ENCODE results near the gene GATAD1. TPM values are rescaled to one million over a fixed set of nuclear protein-coding genes. Genes with fewer than 3 reads are reported as not detected.

Gene GATAD1
- total and polyA plus RNA-seq, 2 of the 8 experiments (the other 6 are each of a cell fraction or from before 2014, with no cell fraction given) = 17.1 to 34.7 TPM

GRCh38 chr7:92435542-92435941 is 11.7 kb upstream of the GATAD1 start:
- H3K27ac ChIP-seq (ENCODE audit: low read depth, low read length) = no peak overlapping the region
- H3K23me2 ChIP-seq (ENCODE audit: low read depth, low read length) = no peaks in the 10 kb centered on the region; the same call in 1 of the 2 replicates
- no peak overlapping the region for H3K14ac ChIP-seq (ENCODE audit: insufficient read length)
- no peak overlapping the region for H2BK15ac ChIP-seq (ENCODE audit: low read length)
- H2AFZ ChIP-seq (ENCODE audit: low read length) = no peak overlapping the region
- WGBS, 2 experiments (ENCODE audit: extremely low coverage in 1 of 2, insufficient coverage in 1 of 2, insufficient read length in 1 of 2, insufficient replicate concordance in 2 of 2, low coverage in 1 of 2, low lambda C conversion rate in 2 of 2, missing lambda C conversion rate in 1 of 2) = 94% methylated on average over 2 of the region's 2 CpGs; no CpG with 5 or more reads in 1 of the 2 experiments
- no peak overlapping the region for H3K4me3 ChIP-seq (ENCODE audit: extremely low read depth in 1 of 4, insufficient read depth in 2 of 4, low read depth in 3 of 4, low read length in 4 of 4)
- no peaks in the 10 kb centered on the region for H3K79me2 ChIP-seq (ENCODE audit: control insufficient read depth in 1 of 2, insufficient read depth in 2 of 2, low read length in 2 of 2)
- H3K23ac ChIP-seq (ENCODE audit: insufficient read length) = no peak overlapping the region
- H3K27me3 ChIP-seq (replicated peaks in 1 of 4; ENCODE audit: control insufficient read depth in 3 of 4, extremely low read depth in 1 of 4, insufficient read depth in 3 of 4, low read length in 3 of 4) = no peaks in the 10 kb centered on the region
- no peak overlapping the region for H3K9ac ChIP-seq (replicated peaks in 1 of 4; ENCODE audit: extremely low read depth in 1 of 4, low read depth in 3 of 4, low read length in 3 of 4)
- FAIRE-seq (no peak), DNase-seq (ENCODE audit: low read depth in 1 of 2, low spot score in 2 of 2) (no peak)
- ChIA-PET POLR2A (ENCODE audit: partially characterized antibody) (interaction anchor here (1.1 kb wide), 1 partner anchor 12 kb away, joined by 3 read pairs; the partner anchor contains the start of gene GATAD1), CTCF (ENCODE audit: partially characterized antibody) (interaction anchor here (0.6 to 1.1 kb wide), 4 partner anchors 8 to 573 kb away, joined by 3 to 4 read pairs (median 4); partner anchors contain the start of gene GATAD1)
- H3K79me1 ChIP-seq (ENCODE audit: low read depth, low read length) = no peaks in the 10 kb centered on the region
- no peak for TF ChIP-seq TEAD4 (IDR thresholded peaks at IDR 0.05; ENCODE audit: low read depth, low read length)
- TF ChIP-seq SP2 (IDR thresholded peaks at IDR 0.05; ENCODE audit: low read length) = no peak
- TF ChIP-seq CTBP2 (IDR thresholded peaks at IDR 0.05; ENCODE audit: borderline replicate concordance, insufficient read depth, insufficient read length, low read length) = no peak
- TF ChIP-seq, protein P1, sequence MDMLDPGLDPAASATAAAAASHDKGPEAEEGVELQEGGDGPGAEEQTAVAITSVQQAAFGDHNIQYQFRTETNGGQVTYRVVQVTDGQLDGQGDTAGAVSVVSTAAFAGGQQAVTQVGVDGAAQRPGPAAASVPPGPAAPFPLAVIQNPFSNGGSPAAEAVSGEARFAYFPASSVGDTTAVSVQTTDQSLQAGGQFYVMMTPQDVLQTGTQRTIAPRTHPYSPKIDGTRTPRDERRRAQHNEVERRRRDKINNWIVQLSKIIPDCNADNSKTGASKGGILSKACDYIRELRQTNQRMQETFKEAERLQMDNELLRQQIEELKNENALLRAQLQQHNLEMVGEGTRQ (IDR thresholded peaks at IDR 0.05; ENCODE audit: low read length) = no peak
- no peak for TF ChIP-seq CHD1 (IDR thresholded peaks at IDR 0.05; ENCODE audit: low read depth, low read length)
- TF ChIP-seq KDM1A (IDR thresholded peaks at IDR 0.05; ENCODE audit: borderline replicate concordance, low read length) = 0 out of 2 replicates have a peak, but pooled peaks have one; percentile 14
- TF ChIP-seq BACH1 (IDR thresholded peaks at IDR 0.05; ENCODE audit: low read length) = no peak
- H3K9me3 ChIP-seq (ENCODE audit: insufficient read depth in 2 of 2, low read depth in 1 of 2, low read length in 1 of 2) = no peaks in the 10 kb centered on the region
- no peak overlapping the region for H4K8ac ChIP-seq (ENCODE audit: extremely low read depth, insufficient read depth, low read length)
- no peak overlapping the region for H2AK5ac ChIP-seq (ENCODE audit: low read depth, low read length)
- H4K20me1 ChIP-seq (replicated peaks in 1 of 2; ENCODE audit: control insufficient read depth in 1 of 2, insufficient read depth in 2 of 2, low read length in 2 of 2) = no peaks in the 10 kb centered on the region
- H2BK20ac ChIP-seq (ENCODE audit: low read length) = no peak overlapping the region
- H4K91ac ChIP-seq (replicated peaks; ENCODE audit: insufficient read length, low read length) = no peak overlapping the region
- no peak overlapping the region for H2BK5ac ChIP-seq (ENCODE audit: low read depth, low read length)
- H2BK120ac ChIP-seq (replicated peaks; ENCODE audit: low read depth, low read length) = no peak overlapping the region
- H3K56ac ChIP-seq (replicated peaks; ENCODE audit: insufficient read length, low read depth, low read length) = no peak overlapping the region
- H3K36me3 ChIP-seq (ENCODE audit: control insufficient read depth in 2 of 4, insufficient read depth in 4 of 4, low read length in 3 of 4) = no peaks in the 10 kb centered on the region
- H3K4me1 ChIP-seq (replicated peaks in 1 of 4; ENCODE audit: control insufficient read depth in 3 of 4, insufficient read depth in 4 of 4, low read length in 3 of 4) = peaks cover 0 to 11% (median 5%) of the 10 kb centered on the region in 4 experiments; a peak in 4 of 7 replicates
- no peak overlapping the region for H2BK12ac ChIP-seq (ENCODE audit: low read depth, low read length)
- no peak overlapping the region for H4K5ac ChIP-seq (ENCODE audit: insufficient read length, low read depth, low read length)
- H3K4ac ChIP-seq (replicated peaks; ENCODE audit: insufficient read length, low read depth, low read length) = no peak overlapping the region
- H3K18ac ChIP-seq (ENCODE audit: extremely low read depth, low read length) = no peak overlapping the region
- no peak overlapping the region for H3K4me2 ChIP-seq (ENCODE audit: insufficient read depth in 1 of 2, low read depth in 2 of 2, low read length in 2 of 2)
